Suprapubic skin (tissue), 4 donors: Measurements from ENCODE around the gene LGALS9. TPM values are rescaled to one million over a fixed set of nuclear protein-coding genes. Genes with fewer than 3 reads are reported as not detected.
"Not testable (repeated sequence)": the region's sequence is repeated elsewhere in the genome, so short reads cannot be mapped to it uniquely, and the experiment has no call there.

Experiments used
- DNase-seq, 2 donors: peaks; one replicate each; pipeline ENCODE4 v3.0.0-alpha.2; 2019; ENCODE audit warnings: low spot score in 2 of 2
- H3K27ac ChIP-seq: fragments of 200-600 bp; sonication (generic); one replicate; pipeline ENCODE4 v1.5.1; 2019
- H3K27me3 ChIP-seq: fragments of 200-600 bp; sonication (generic); one replicate; pipeline ENCODE4 v1.5.1; 2019
- H3K36me3 ChIP-seq: fragments of 200-600 bp; sonication (generic); one replicate; pipeline ENCODE4 v1.5.1; 2019
- H3K4me1 ChIP-seq: fragments of 200-600 bp; sonication (generic); one replicate; pipeline ENCODE4 v1.5.1; 2019
- H3K4me3 ChIP-seq: fragments of 200-600 bp; sonication (generic); one replicate; pipeline ENCODE4 v1.5.1; 2019; ENCODE audit warnings: mild to moderate bottlenecking
- H3K9me3 ChIP-seq: fragments of 200-600 bp; sonication (generic); one replicate; pipeline ENCODE4 v1.5.1; 2019
- CTCF ChIP-seq, 2 donors: fragments of 200-600 bp in 1 of 2; fragments of 450-650 bp in 1 of 2; sonication (generic) in 1 of 2; IDR thresholded peaks; one replicate each; pipeline ENCODE4 v1.5.1; 2016 to 2019; ENCODE audit warnings: antibody characterized with exemption in 2 of 2, mild to moderate bottlenecking in 1 of 2, moderate library complexity in 1 of 2
- EP300 ChIP-seq: sonication (generic); formaldehyde crosslinking; IDR thresholded peaks from one replicate; pipeline ENCODE4 v1.6.1; 2017; ENCODE audit warnings: antibody characterized with exemption
- POLR2A ChIP-seq, 2 donors: fragments of 450-650 bp; IDR thresholded peaks; one replicate each; pipeline ENCODE4 v1.6.1; 2017; ENCODE audit warnings: antibody characterized with exemption in 2 of 2, mild to moderate bottlenecking in 2 of 2, moderate library complexity in 2 of 2
- POLR2AphosphoS5 ChIP-seq, 3 donors: sonication (generic); formaldehyde crosslinking; IDR thresholded peaks; one replicate each; pipeline ENCODE4 v1.6.1; 2017; ENCODE audit warnings: antibody characterized with exemption in 3 of 3
- WGBS: methylation state at CpG from one replicate; pipeline ENCODE4 v1.1.5; 2018; 5-methylcytosine and 5-hydroxymethylcytosine counted together
- total RNA-seq, 4 donors: library from RNA; depleted of rRNA; stranded (reverse); fragments of >200 nt; gene quantifications; one replicate each; pipeline ENCODE4 v1.1.0, GENCODE V29; 2016

The LGALS9 gene
- total RNA-seq, 4 donors from 2014 or later, result 9.5 to 10.6 (median 10.1) TPM

- peak overlapping the region; percentile 67 for H3K27ac ChIP-seq
- H3K9me3 ChIP-seq, result no peaks in the 10 kb centered on the region
- peaks cover 18% of the 10 kb centered on the region for H3K36me3 ChIP-seq
- peaks cover 49% of the 10 kb centered on the region for H3K4me1 ChIP-seq
- peak overlapping the region; percentile 36 for H3K4me3 ChIP-seq
- no peak for TF ChIP-seq POLR2AphosphoS5 (IDR thresholded peaks at IDR 0.05)
- TF ChIP-seq EP300, result no peak
- no peak for TF ChIP-seq POLR2A (IDR thresholded peaks at IDR 0.05)
- TF ChIP-seq CTCF (IDR thresholded peaks at IDR 0.05), result no peak
- WGBS, result 30% methylated on average over 6 of the region's 6 CpGs
- no peaks in the 10 kb centered on the region for H3K27me3 ChIP-seq
- no peak for DNase-seq
Observed at GRCh38 chr17:27631411-27631760, 398 bp downstream of the LGALS9 start.

- peak overlapping the region; percentile 7 for H3K27ac ChIP-seq
- H3K9me3 ChIP-seq, result no peaks in the 10 kb centered on the region
- WGBS, result 73% methylated on average over 9 of the region's 11 CpGs
- no peak for DNase-seq
- no peaks in the 10 kb centered on the region for H3K27me3 ChIP-seq
- TF ChIP-seq EP300 (no peak), POLR2A (IDR thresholded peaks at IDR 0.05) (no peak), POLR2AphosphoS5 (IDR thresholded peaks at IDR 0.05) (no peak), CTCF (IDR thresholded peaks at IDR 0.05) (no peak)
- peaks cover 12% of the 10 kb centered on the region for H3K36me3 ChIP-seq
- peaks cover 49% of the 10 kb centered on the region for H3K4me1 ChIP-seq
- H3K4me3 ChIP-seq, result peak overlapping the region; percentile 36
Observed at GRCh38 chr17:27631897-27632725, 1.1 kb downstream of the LGALS9 start.

GRCh38 chr17:27632766-27633165 lies 1.8 kb downstream of the LGALS9 start:
- peak overlapping the region; percentile 55 for H3K27ac ChIP-seq
- 31% methylated on average over 6 of the region's 9 CpGs for WGBS
- peaks cover 49% of the 10 kb centered on the region for H3K4me1 ChIP-seq
- not testable (repeated sequence) for H3K36me3 ChIP-seq, H3K4me3 ChIP-seq, H3K27me3 ChIP-seq, H3K9me3 ChIP-seq
- DNase-seq, result peak; percentile 87 to 88

GRCh38 chr17:27633312-27634025 lies 2.5 kb downstream of the LGALS9 start:
- H3K27me3 ChIP-seq, result no peaks in the 10 kb centered on the region
- TF ChIP-seq POLR2AphosphoS5 (IDR thresholded peaks at IDR 0.05) (no peak), CTCF (IDR thresholded peaks at IDR 0.05) (no peak), POLR2A (IDR thresholded peaks at IDR 0.05) (no peak), EP300 (no peak)
- no peak overlapping the region for H3K4me3 ChIP-seq
- WGBS, result 58% methylated on average over 12 of the region's 14 CpGs
- H3K36me3 ChIP-seq, result peaks cover 6% of the 10 kb centered on the region
- H3K4me1 ChIP-seq, result peaks cover 49% of the 10 kb centered on the region
- H3K27ac ChIP-seq, result peak overlapping the region; percentile 55
- DNase-seq, result no peak
- no peaks in the 10 kb centered on the region for H3K9me3 ChIP-seq

GRCh38 chr17:27634026-27634335 lies 3.0 kb downstream of the LGALS9 start:
- TF ChIP-seq POLR2AphosphoS5 (IDR thresholded peaks at IDR 0.05), result no peak
- no peak for TF ChIP-seq CTCF (IDR thresholded peaks at IDR 0.05)
- TF ChIP-seq EP300, result no peak
- no peak for TF ChIP-seq POLR2A (IDR thresholded peaks at IDR 0.05)
- H3K27ac ChIP-seq, result no peak overlapping the region
- H3K4me3 ChIP-seq, result no peak overlapping the region
- H3K4me1 ChIP-seq, result peaks cover 49% of the 10 kb centered on the region
- DNase-seq, result no peak
- no peaks in the 10 kb centered on the region for H3K9me3 ChIP-seq
- H3K27me3 ChIP-seq, result no peaks in the 10 kb centered on the region
- 100% methylated on average over 1 of the region's 1 CpG for WGBS
- H3K36me3 ChIP-seq, result peaks cover 5% of the 10 kb centered on the region
